NT2/D1 (cell line): ENCODE data around the gene CXCL8.

Experiments used
- SUZ12 ChIP-seq: IDR thresholded peaks from 2 replicates; pipeline ENCODE4 v1.6.1; 2011; ENCODE audit not compliant: insufficient read length, insufficient read depth; ENCODE audit errors: extremely low read depth
- YY1 ChIP-seq: IDR thresholded peaks from 2 replicates; pipeline ENCODE4 v1.6.1; 2011; ENCODE audit not compliant: insufficient read length, insufficient read depth

DNA sequence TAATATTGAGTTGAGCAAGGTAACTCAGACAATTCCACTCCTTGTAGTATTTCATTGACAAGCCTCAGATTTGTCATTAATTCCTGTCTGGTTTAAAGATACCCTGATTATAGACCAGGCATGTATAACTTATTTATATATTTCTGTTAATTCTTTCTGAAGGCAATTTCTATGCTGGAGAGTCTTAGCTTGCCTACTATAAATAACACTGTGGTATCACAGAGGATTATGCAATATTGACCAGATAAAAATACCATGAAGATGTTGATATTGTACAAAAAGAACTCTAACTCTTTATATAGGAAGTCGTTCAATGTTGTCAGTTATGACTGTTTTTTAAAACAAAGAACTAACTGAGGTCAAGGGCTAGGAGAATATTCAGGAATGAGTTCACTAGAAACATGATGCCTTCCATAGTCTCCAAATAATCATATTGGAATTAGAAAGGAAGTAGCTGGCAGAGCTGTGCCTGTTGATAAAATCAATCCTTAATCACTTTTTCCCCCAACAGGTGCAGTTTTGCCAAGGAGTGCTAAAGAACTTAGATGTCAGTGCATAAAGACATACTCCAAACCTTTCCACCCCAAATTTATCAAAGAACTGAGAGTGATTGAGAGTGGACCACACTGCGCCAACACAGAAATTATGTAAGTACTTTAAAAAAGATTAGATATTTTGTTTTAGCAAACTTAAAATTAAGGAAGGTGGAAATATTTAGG, 821 bp downstream of the CXCL8 start:
- TF ChIP-seq SUZ12 = no peak
- TF ChIP-seq YY1 = no peak
